ENCODE results near the gene SLC4A1AP.
"Not testable (repeated sequence)": the region's sequence is repeated elsewhere in the genome, so short reads cannot be mapped to it uniquely, and the experiment has no call there.

SLC4A1AP gene

GRCh38 chr2:27652341-27652740 is 11.3 kb upstream of the SLC4A1AP start:
- no peak for DNase-seq

DNA sequence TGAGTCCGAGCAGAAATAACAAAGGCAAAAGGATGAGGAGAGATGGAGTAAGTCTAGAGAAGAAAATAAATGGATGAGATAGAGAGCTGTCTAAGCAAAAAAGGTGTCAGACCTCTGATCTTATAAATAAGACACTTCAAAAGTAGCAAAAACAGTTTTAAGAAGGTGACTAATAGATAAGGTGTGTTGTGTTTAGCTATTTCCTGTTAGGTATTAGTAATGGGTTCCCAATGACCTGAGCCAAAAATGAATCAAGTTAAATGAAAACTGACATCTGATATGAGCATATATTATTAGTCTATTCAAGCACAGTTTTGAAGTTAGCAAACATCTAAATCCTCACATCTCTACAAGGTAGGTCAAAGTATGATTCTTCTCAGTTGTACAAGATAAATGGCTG is 10.9 kb upstream of the SLC4A1AP start:
- no peak for DNase-seq

DNA sequence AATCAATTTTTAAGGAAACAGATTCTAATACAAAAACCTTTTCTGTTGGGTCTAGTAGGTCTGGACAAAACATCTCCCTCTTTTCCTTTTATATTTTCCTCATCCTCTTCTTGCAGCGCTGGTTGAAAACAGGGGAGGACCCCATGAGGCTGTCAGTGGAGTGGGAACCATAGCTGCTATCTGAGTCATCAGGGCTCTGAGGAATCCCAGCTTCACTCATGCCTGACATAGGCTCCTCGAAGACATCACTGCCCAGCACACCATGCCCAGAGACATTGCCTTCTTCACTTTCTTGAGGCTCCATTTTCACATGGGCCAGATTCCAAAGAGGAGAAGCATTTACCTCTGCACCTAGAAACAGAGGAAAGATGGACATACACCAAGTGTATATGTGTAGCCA is 10.3 kb upstream of the SLC4A1AP start:
- DNase-seq: no peak

DNA sequence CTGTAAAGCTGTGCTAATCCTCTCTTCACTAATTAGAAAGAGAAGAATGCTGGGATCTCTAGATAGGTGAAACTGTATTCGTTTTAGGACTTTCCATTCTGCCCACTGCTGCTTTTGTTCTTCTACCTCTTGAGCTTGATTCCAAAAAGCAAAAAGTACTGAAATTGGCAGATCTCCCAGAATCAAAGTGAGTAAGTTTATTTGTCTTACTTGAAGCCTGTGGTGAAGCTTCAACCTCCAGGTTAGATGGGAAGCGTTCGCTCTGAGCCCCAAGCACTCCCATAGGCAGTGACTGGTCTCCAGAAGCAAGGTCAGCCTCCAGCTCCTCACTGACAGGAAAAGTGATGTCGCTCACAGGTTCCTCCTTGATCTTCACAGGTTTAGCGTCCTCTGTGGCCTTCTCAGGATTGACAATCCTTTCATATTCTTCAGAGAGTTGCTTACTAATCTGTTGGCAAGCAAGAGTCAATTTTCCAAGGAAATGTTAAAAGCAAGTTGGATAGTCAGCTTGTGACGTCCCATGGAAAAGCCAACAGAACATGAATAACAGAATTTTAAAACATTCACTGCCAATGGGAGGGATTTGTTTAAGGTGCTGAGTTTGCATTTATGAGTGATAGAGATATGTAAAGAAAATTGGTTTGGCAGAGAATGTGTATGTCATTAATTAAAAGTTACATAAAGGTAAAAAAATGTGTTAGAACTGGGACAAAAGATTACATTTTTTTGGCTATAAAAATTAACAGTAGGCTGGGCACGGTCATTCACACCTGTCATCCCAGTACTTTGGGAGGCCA is 8.3 kb upstream of the SLC4A1AP start:
- DNase-seq: peak in 1 of 51 donors; percentile 6

GRCh38 chr2:27661371-27661770 is 2.3 kb upstream of the SLC4A1AP start:
- DNase-seq: no peak

- DNase-seq: peak in 1 of 51 donors; percentile 29
These were observed 475 bp downstream of the SLC4A1AP start for GRCh38 chr2:27664154-27664574.

GRCh38 chr2:27664622-27665363 is 1.1 kb downstream of the SLC4A1AP start:
- DNase-seq: no peak

DNA sequence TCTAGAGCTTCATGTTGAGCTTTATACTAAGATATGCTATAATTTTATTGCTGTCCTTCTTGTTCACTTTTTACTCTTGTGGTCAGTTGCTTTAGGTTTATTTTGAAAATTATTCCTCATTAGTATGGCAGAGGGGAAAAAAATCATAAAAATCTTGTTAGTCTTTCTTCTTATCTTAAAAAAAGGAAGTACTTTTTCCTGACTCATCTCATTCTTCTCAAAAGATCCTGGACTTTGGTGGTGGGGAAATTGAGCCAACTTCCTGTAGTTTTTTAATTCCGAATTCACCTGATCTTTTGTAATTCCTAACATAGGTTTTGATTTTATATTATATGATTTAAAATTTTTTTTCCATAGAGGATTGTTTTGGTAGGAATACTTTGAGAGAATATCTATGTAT is 3.8 kb downstream of the SLC4A1AP start:
- DNase-seq: no peak

- DNase-seq: no peak
These were observed 7.5 kb downstream of the SLC4A1AP start for GRCh38 chr2:27671235-27671634.

GRCh38 chr2:27672723-27673486 is 9.2 kb downstream of the SLC4A1AP start:
- DNase-seq: no peak

DNA sequence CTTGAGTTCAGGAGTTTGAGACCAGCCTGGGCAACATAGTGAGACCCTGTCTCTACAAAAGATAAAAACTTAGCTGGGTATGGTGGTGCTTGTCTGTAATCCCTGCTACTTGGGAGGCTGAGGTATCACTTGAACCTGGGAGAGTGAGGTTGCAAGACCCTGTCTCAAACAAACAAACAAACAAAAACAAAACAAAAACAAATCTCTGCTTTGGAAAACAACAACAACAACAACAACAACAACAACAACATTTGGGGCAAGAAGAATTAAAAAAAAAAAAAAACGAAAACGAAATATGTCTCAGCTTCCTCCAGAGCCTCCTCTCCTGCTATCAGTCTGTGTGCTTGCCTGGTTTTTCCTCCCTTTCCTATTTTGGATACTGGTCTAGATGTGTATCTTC is 16.9 kb downstream of the SLC4A1AP start:
- no peak for DNase-seq

DNA sequence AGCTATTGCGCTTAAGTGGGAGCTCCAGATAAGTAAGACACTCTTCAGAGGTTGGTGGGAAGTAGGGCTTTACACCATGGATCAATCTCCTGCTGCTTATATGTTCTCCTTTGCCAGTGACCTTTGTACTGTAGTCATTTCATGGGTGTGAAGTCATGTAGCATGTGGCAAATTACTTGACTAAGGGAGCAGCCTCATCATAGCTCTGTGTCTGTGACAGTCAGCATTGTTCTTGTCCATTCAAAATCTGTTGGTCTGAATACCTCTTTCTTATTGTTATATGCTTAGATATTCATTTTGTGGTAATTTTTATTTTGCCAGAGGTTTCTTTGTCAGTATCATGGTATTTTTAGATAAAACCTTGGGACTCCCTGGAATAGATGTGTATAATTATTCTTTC is 18.2 kb downstream of the SLC4A1AP start:
- DNase-seq: no peak

DNA sequence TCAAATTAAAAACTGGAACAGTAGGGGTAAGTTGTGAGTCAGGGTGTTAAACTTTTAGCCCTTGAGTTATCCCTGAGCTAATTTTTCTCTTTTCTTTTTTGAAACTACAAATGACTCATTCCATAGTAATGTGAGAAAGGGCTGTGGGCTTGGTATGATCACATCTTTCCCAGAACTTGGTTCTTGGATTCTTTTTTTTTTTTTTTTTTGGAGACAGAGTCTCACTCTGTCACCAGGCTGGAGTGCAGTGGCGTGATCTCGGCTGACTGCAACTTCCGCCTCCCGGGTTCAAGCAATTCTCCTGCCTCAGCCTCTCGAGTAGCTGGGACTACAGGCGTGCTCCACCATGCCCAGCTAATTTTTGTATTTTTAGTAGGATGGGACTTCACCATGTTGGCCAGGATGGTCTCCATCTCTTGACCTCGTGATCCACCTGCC is 18.7 kb downstream of the SLC4A1AP start:
- not testable (repeated sequence) for DNase-seq

- DNase-seq: peak in 30 of 51 donors; percentile 1 to 80 (median 19)
These were observed 19.8 kb downstream of the SLC4A1AP start for GRCh38 chr2:27683390-27684071.

GRCh38 chr2:27685006-27685405 is 21.3 kb downstream of the SLC4A1AP start:
- DNase-seq: not testable (repeated sequence)

GRCh38 chr2:27685577-27685976 is 21.9 kb downstream of the SLC4A1AP start:
- DNase-seq: no peak

GRCh38 chr2:27687232-27687631 is 23.5 kb downstream of the SLC4A1AP start:
- DNase-seq: no peak

DNA sequence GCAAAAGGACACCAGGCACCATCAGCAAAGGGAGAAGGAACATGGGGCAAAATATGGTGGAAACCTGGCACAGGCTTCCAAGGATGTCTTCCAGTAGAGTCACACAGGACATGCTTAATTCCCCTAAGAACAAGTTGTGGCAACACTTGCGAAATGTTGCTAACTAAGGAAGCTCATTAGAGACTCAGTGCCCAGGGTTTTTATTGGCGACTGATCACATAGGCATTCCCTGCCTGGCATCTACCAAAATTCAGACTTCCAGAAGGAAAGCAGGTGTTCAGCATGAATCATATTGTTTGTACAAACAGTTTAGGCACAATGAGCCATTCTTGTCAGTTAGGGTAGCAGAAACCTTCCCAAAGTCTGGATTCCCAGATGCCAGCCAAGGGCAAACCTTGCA is 25.7 kb downstream of the SLC4A1AP start:
- DNase-seq: no peak

DNA sequence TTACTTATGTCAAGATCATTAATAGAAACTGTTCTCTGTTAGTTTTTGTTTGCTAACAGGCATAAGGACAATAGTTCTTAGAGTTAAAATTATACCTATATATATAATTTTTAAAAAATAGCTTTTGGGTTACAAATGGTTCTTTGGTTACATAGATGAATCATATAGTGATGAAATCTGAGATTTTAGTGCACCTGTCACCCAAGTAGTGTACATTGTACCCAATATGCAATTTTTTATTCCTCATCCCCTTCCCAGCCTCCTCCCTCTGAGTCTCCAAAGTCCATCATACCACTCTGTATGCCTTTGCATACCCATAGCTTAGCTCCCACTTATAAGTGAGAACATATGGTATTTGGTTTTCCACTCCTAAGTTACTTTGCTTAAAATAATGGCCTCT is 26.4 kb downstream of the SLC4A1AP start:
- no peak for DNase-seq

DNA sequence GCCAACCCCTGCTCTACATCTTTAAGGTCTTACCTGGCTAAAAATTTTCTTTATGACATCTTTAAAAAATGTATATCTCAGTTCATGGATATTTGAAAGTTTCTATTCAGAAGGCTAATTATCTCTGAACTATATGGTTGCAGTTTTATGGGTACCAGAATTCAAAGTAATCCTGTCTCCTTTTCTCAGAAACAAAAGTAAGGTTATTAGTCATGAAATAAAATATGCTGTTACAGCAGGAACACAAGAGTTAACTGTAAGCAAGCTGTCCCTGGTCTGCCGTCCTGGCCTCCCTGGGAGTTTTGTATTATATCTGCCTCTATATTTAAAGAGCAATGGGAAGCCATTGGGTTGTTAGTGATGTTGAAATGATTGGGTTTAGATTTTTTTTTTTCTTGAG is 34.0 kb downstream of the SLC4A1AP start:
- DNase-seq: no peak

GRCh38 chr2:27701676-27702075 is 38.0 kb downstream of the SLC4A1AP start:
- DNase-seq: peak in 2 of 51 donors; percentile 31 to 36
